ENCODE data around the gene GLRA3. TPM values are rescaled to one million over a fixed set of nuclear protein-coding genes. Genes with fewer than 3 reads are reported as not detected.
A peak's percentile ranks its signal among the peaks of the same experiment; 100 is the strongest.

The GLRA3 gene
- polyA plus RNA-seq, 3 donors from 2014 or later, result not detected

DNA sequence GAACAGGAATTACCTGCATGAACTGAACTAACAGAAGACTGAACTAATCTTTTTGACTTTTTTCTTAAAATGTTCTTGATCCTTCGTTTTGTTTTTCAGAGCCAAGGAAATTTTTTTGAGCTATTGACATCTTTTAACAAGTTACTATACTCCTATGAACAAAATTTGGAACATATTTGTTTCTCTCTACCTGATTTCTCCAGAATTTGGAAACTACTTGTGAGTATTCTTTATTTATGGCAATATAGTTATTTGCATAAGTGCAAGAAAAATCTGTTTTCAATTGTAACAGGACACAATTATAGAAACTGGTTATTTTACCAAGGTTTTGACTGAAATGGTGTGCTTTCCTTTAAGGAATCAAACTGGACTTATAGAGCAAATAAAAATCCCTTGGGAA, 217.3 kb downstream of the GLRA3 start:
- no peak overlapping the region for H3K4me3 Mint-ChIP-seq
- peaks cover 0 to 2% (median 0%) of the 10 kb centered on the region in 3 donors for H3K27me3 Mint-ChIP-seq (ENCODE audit: low read depth in 3 of 3)
- DNase-seq, result no peak
- no peaks in the 10 kb centered on the region for H3K36me3 Mint-ChIP-seq
- H3K27ac Mint-ChIP-seq, result no peak overlapping the region
- peaks cover 0 to 12% (median 3%) of the 10 kb centered on the region in 6 donors for H3K9me3 Mint-ChIP-seq
- no peaks in the 10 kb centered on the region for H3K4me1 Mint-ChIP-seq

GRCh38 chr4:174607792-174608191, 221.3 kb downstream of the GLRA3 start:
- Mint-ChIP-seq H3K4me3 (no peak overlapping the region), H3K27me3 (ENCODE audit: low read depth in 3 of 3) (peaks cover 0 to 4% (median 1%) of the 10 kb centered on the region in 3 donors), H3K9me3 (peaks cover 0 to 6% (median 4%) of the 10 kb centered on the region in 6 donors), H3K27ac (no peak overlapping the region), H3K4me1 (no peaks in the 10 kb centered on the region), H3K36me3 (no peaks in the 10 kb centered on the region)
- DNase-seq, result no peak

DNA sequence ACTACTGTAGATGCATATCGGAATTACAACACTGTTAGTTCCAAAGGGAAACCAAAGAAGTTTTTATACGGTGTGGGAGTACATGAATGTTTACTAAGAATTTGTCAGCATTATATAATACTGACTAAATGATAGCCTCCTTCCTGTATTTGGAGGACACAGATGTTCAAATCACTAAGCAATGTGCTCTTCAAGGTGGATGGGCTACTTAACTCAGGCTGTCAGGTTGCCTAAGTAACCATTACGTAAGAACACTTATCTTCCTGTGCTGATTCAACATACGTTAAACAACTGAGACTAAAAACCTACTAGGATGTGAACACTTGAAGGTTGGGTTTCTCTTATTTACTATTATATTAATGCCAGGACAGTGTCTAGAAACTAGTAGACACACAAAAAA, 224.8 kb downstream of the GLRA3 start:
- H3K27me3 Mint-ChIP-seq (ENCODE audit: low read depth in 3 of 3), result peaks cover 0 to 2% (median 1%) of the 10 kb centered on the region in 3 donors
- no peaks in the 10 kb centered on the region for H3K4me1 Mint-ChIP-seq
- no peak for DNase-seq
- no peak overlapping the region for H3K27ac Mint-ChIP-seq
- H3K4me3 Mint-ChIP-seq, result no peak overlapping the region
- H3K36me3 Mint-ChIP-seq, result no peaks in the 10 kb centered on the region
- peaks cover 0 to 4% (median 0%) of the 10 kb centered on the region in 6 donors for H3K9me3 Mint-ChIP-seq

- H3K27me3 Mint-ChIP-seq (ENCODE audit: low read depth in 3 of 3), result peaks cover 0 to 1% (median 0%) of the 10 kb centered on the region in 3 donors
- no peak for DNase-seq
- no peak overlapping the region for H3K4me3 Mint-ChIP-seq
- H3K4me1 Mint-ChIP-seq, result no peaks in the 10 kb centered on the region
- H3K9me3 Mint-ChIP-seq, result peaks cover 0 to 5% (median 0%) of the 10 kb centered on the region in 6 donors
- H3K27ac Mint-ChIP-seq, result no peak overlapping the region
- peaks cover 0 to 4% (median 0%) of the 10 kb centered on the region in 3 donors for H3K36me3 Mint-ChIP-seq
These were observed 228.7 kb downstream of the GLRA3 start for GRCh38 chr4:174600391-174600790.

GRCh38 chr4:174598800-174599199, 230.2 kb downstream of the GLRA3 start:
- peaks cover 0 to 4% (median 0%) of the 10 kb centered on the region in 3 donors for H3K36me3 Mint-ChIP-seq
- H3K4me1 Mint-ChIP-seq, result no peaks in the 10 kb centered on the region
- peaks cover 0 to 5% (median 0%) of the 10 kb centered on the region in 6 donors for H3K9me3 Mint-ChIP-seq
- no peak for DNase-seq
- H3K27ac Mint-ChIP-seq, result no peak overlapping the region
- no peak overlapping the region for H3K4me3 Mint-ChIP-seq
- peaks cover 0 to 1% (median 0%) of the 10 kb centered on the region in 3 donors for H3K27me3 Mint-ChIP-seq (ENCODE audit: low read depth in 3 of 3)

GRCh38 chr4:174596513-174596912, 232.5 kb downstream of the GLRA3 start:
- Mint-ChIP-seq H3K27me3 (ENCODE audit: low read depth in 3 of 3) (peaks cover 0 to 1% (median 0%) of the 10 kb centered on the region in 3 donors), H3K27ac (no peak overlapping the region), H3K36me3 (peaks cover 0 to 4% (median 0%) of the 10 kb centered on the region in 3 donors), H3K4me1 (peaks cover 10 to 11% of the 10 kb centered on the region in 2 donors), H3K4me3 (no peak overlapping the region), H3K9me3 (peaks cover 0 to 5% (median 0%) of the 10 kb centered on the region in 6 donors)
- no peak for DNase-seq

DNA sequence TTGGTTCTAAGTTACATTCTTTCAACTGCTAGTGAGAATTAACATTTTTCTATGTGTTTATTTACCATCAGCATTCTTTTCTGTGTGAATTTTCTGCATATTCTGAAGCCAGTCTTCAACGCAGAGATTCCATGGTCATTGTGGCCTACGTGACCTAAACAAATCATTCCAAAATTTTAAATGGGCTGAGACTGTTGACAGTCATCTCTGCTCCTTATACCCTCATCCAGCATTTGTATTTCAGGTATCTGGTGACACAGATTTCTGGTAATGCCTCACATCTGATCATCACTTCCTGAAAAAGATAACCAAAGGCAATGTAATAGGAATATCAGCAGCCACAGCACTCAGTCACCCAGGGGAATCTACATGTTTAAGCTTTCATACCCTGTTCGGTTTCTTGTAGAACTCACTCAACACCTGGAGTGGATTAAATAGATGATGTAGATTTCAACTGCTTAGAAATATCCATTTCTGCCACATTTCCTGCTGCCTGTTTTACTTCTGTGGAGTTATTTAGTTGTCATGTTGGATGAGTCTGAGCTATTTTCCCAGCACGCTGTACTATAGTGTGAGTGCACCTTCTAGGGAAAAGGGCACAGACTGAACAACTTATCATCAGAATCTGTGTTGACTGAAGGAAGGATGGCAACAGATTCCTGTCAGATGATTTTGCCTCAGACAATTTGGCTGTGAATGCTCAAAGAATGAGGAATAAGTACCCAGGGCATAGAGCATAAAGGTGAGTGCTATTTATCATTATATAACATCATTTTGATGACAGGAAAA, 233.7 kb downstream of the GLRA3 start:
- Mint-ChIP-seq H3K4me1 (peaks cover 17 to 18% of the 10 kb centered on the region in 2 donors), H3K4me3 (no peak overlapping the region), H3K9me3 (peaks cover 0 to 5% (median 0%) of the 10 kb centered on the region in 6 donors), H3K27me3 (ENCODE audit: low read depth in 3 of 3) (peaks cover 0 to 1% (median 0%) of the 10 kb centered on the region in 3 donors), H3K27ac (no peak overlapping the region), H3K36me3 (peaks cover 0 to 4% (median 0%) of the 10 kb centered on the region in 3 donors)
- DNase-seq, result no peak

DNA sequence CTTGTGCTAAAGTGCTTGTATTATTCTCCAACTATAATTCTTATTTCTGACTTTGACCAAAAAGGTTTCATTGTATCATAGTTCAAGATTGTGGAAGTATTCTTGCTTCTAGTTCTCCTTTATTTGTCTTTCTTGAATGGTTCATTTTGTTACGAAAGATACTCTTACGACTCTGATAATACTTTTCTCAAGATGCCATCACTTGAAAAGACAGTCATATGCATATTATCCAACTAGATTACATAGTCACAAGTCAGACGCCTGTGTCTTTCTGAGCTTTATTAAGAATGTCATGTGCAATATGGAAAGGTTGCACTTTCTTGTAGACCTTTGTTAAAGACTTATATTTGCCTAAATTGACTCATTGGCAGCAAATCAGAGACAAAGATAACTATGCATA, 235.3 kb downstream of the GLRA3 start:
- peaks cover 17 to 18% of the 10 kb centered on the region in 2 donors for H3K4me1 Mint-ChIP-seq
- H3K36me3 Mint-ChIP-seq, result peaks cover 0 to 4% (median 0%) of the 10 kb centered on the region in 3 donors
- peaks cover 0 to 11% (median 0%) of the 10 kb centered on the region in 6 donors for H3K9me3 Mint-ChIP-seq
- H3K27ac Mint-ChIP-seq, result no peak overlapping the region
- no peak overlapping the region for H3K4me3 Mint-ChIP-seq
- peaks cover 0 to 2% (median 1%) of the 10 kb centered on the region in 3 donors for H3K27me3 Mint-ChIP-seq (ENCODE audit: low read depth in 3 of 3)
- DNase-seq, result no peak

DNA sequence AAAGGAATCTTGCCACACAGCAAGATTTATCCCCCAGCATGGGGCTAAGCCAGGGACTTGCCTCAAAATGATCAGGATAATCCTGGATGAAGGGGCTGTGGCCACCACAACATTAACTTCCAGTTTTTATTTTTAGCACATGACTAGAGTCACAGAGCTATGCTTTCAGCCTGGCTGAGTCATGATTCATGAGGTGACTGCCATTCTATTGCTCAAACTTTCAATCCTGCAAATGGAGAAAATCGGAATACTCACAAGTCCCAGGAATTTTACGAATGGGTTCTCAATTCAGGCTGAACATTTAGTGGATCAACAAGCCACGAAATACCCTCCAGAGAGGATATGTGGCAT, 236.1 kb downstream of the GLRA3 start:
- Mint-ChIP-seq H3K9me3 (peaks cover 0 to 8% (median 0%) of the 10 kb centered on the region in 6 donors), H3K36me3 (peaks cover 0 to 4% (median 0%) of the 10 kb centered on the region in 3 donors), H3K4me3 (no peak overlapping the region), H3K27me3 (ENCODE audit: low read depth in 3 of 3) (peaks cover 0 to 2% (median 0%) of the 10 kb centered on the region in 3 donors), H3K27ac (no peak overlapping the region), H3K4me1 (peaks cover 17 to 18% of the 10 kb centered on the region in 2 donors)
- no peak for DNase-seq

DNA sequence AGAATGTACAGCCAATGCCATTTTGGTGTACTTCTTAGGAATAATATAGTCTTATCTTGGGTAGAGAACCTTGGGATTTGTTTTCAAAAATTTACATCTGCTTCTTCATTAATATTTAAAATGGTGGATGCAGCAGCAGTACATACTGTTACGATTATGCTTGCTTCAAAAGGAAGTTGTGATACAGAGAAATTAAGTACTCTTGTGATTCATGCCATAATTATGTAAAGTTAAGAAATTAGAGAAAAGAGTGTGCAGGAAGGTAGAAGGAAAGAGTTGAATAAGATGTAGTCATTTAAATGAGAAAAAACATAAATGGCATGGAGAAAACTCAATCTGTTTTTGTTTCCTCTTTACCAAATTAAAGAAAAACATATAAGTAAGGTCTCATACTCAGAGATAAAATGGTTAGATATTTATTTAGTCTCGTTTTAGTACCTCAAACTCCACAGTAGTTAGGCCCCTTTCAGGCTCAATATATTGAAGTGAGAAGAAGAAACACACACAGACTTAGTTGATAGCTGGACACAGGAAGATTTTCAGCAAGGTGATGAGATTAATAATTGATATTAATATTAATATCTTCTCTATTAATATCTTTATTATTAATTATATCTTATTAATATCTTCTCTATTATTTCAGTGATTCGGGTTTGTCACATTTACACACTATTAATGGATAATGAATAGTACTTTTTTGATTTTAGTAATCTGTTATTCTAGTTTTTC, 236.6 kb downstream of the GLRA3 start:
- no peak for DNase-seq
- peaks cover 0 to 2% (median 0%) of the 10 kb centered on the region in 3 donors for H3K27me3 Mint-ChIP-seq (ENCODE audit: low read depth in 3 of 3)
- peaks cover 17 to 18% of the 10 kb centered on the region in 2 donors for H3K4me1 Mint-ChIP-seq
- H3K36me3 Mint-ChIP-seq, result peaks cover 0 to 4% (median 0%) of the 10 kb centered on the region in 3 donors
- H3K9me3 Mint-ChIP-seq, result peaks cover 0 to 10% (median 0%) of the 10 kb centered on the region in 6 donors
- H3K4me3 Mint-ChIP-seq, result peak overlapping the region in 3 of 5 donors; percentile 61 to 85 (median 79)
- peak overlapping the region in 2 of 6 donors; percentile 0 to 55 for H3K27ac Mint-ChIP-seq

DNA sequence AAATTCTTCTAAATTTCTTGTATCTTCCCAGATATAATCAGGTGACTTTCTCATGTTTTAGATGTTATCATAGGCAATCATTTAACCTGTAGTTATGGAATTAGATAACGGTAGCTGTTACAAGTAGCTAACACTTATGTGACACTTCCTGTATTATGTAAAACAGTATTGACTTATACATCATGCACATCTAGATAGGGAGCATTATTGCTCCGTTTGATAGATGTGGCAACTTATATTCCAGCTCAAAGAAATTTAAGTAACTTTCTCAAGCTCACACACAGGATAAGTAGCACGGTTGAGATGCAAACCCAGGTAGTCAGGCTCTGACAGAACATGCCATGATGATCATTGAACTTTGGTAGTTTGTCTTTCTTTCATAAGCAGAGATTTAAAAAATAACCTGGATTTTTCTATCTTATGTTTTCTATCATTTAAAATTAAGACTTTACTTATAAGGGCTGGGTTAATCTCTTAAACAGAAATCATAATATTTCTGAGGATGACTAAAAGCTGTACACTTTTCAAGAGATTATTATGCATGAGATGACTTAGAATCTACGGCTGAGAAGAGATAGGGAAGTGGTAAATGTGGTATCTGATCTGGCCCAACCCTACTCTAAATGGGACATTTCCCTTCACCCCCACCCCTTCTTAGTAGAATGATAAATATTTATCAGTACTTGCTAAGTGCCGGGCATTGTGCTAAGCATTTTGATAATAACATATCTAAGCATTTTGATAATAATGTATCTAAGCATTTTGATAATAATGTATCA, 237.6 kb downstream of the GLRA3 start:
- H3K36me3 Mint-ChIP-seq, result peaks cover 0 to under 1% (median 0%) of the 10 kb centered on the region in 3 donors
- H3K9me3 Mint-ChIP-seq, result peaks cover 0 to 8% (median 0%) of the 10 kb centered on the region in 6 donors
- H3K27me3 Mint-ChIP-seq (ENCODE audit: low read depth in 3 of 3), result peaks cover 0 to 2% (median 0%) of the 10 kb centered on the region in 3 donors
- peak overlapping the region; percentile 22 to 83 (median 70) for H3K27ac Mint-ChIP-seq
- peak overlapping the region; percentile 26 to 85 (median 61) for H3K4me3 Mint-ChIP-seq
- peaks cover 17 to 18% of the 10 kb centered on the region in 2 donors for H3K4me1 Mint-ChIP-seq
- DNase-seq, result peak in 2 of 3 donors; percentile 3 to 25

DNA sequence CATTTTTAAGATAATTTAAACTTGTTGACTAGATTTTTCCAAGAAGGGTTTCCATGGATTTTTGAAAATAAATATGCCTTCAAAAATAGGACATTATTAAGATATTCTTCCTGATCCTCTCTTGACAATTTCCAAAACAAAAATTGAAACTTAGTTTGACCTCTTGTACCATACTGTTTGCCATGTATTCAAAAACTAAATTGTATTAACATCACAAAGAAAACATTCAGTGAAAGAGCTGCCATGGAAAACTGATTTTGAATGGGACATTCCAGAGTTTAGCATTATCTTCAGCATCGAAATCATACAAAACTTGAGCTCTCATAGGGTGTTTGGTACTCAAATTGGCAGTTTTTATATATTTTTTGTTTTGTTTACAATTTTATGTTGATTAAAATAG, 238.7 kb downstream of the GLRA3 start:
- no peak for DNase-seq
- Mint-ChIP-seq H3K4me3 (no peak overlapping the region), H3K27me3 (ENCODE audit: low read depth in 3 of 3) (peaks cover 0 to 2% (median 0%) of the 10 kb centered on the region in 3 donors), H3K9me3 (peaks cover 0 to 8% (median 0%) of the 10 kb centered on the region in 6 donors), H3K4me1 (peaks cover 17 to 18% of the 10 kb centered on the region in 2 donors), H3K36me3 (no peaks in the 10 kb centered on the region), H3K27ac (no peak overlapping the region)
